Activated CD4-positive, alpha-beta T cell treated with anti-CD3 and anti-CD28 coated beads, Interleukin-2, amount 50 U/mL, for 1 hour (primary cell): ENCODE measurements around the gene TSHZ2.
"Not testable (repeated sequence)": the region's sequence is repeated elsewhere in the genome, so short reads cannot be mapped to it uniquely, and the experiment has no call there.

Experiments used
- DNase-seq: peaks from one replicate; pipeline ENCODE4 v3.0.0-alpha.2; 2020

The TSHZ2 gene

DNA sequence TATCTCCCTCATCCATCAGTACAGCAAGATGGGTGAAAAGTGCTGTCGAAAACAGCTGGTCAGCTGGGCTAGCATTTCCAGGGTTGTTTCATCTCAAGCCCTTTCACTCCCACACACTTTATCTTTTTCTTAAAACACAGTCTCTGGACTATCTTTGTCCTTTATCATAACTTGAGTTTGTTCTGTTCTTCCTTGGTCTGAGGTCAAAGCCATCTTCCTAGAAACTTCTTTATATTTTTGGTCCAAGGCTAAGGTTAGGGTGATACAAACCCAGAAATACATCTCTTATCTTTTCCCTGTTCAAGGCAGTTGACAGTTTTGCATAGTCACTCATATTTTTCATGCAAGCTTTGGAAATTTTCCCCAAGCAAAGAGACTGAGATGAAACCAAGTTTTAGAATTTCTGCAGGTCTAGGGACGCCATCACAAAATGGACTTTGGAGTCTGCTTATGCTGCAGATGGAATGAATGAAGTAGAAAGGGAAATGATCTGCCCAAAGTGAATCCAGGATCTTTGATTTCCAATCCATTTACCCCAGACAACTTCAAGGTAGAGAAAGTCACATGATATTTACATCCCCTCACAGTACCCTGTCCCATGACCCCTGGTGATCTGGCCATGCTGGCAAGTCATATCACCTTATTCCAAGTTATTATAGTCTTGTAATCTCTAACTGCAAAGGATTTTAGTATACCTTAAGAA is 324.4 kb downstream of the TSHZ2 start:
- DNase-seq, result no peak

DNA sequence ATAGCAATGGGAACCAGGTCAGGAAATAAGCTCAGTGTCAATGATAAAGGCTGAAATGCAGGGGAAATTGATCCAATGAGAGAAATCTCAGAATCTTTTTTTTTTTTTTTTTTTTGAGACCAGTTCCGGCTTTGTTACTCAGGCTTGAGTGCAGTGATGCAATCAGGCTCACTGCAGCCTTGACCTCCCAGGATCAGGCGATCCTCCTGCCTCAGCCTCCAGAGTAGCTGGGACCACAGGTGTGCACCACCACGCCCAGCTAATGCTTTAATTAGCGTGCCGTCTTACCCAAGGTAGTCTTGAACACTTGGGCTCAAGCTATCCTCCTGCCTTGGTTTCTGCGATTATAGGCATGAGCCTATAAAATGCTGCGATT is 325.0 kb downstream of the TSHZ2 start:
- DNase-seq, result no peak

DNA sequence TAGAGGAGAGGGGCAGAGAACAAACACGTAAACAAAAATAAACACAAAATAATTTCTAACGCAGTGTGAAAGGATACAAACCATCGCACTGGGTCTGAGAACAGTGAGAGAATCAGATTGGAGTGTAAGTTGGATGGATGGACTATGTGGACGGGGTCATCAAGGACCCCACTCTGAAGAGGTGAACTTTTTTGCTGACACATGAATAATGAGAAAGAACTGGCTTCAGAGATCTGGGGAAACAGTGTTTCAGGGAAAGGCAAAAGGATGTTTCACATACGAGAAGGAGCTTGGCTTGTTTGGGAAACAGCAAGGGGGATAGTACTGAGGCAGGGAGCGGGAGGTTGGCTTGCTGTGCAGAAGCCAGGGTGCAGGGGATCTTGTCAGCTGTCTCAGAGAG is 326.1 kb downstream of the TSHZ2 start:
- DNase-seq, result no peak

DNA sequence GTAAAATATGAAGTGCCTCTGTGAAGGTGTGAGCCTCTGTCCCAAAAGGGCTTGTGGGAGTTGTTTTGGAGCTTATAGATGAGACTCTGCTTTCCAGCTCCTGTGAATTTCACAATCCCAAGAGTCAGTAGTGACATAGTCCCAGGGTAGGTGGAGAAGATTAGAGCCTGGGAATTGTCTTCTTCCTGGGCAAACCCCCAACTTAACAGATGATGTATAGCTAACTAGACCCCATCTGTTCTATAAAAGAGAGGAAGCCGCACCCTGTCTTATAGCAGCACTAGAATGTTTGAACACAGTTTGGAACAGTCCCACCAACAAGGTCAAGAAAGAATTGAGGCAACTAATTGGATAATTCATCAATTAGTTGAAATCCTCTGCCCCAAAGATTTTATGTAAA is 326.8 kb downstream of the TSHZ2 start:
- no peak for DNase-seq

DNA sequence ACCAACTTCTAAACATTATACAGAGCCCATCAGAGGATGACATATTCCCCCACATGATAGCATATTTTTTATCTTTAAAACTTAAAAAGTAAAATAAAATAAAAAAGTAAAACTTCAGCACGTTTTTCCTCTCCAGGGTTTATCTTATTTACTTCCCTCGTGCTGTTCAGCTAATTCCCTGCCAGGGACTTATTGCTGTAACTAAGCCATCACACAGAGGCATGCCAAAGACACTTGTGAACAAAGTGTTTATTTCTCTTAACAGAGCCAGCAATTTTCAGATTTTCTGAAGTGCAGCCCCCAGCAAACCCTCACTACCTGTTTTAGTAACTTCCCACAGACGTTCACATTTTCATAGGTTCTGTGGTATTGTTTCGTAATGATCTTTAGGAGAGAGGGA is 327.7 kb downstream of the TSHZ2 start:
- no peak for DNase-seq

DNA sequence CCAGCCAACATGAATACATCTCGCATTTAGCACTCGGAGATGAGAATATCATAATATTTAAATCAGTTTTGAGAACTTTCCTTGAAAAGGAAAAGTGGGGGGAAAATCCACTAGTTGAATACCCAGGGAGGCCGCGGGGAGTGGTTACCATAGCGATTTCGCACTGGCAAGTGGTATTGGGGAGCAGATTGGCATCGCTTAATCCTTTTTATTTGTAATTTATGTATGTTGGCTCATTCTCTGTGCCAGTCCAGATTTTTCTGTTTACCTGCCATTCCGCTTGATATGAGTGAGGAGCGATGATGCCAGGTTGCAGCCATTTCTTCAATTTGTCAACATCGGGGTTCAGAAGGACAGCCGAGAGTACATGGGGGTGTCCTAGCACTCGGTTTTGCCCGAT is 329.7 kb downstream of the TSHZ2 start:
- DNase-seq, result no peak

DNA sequence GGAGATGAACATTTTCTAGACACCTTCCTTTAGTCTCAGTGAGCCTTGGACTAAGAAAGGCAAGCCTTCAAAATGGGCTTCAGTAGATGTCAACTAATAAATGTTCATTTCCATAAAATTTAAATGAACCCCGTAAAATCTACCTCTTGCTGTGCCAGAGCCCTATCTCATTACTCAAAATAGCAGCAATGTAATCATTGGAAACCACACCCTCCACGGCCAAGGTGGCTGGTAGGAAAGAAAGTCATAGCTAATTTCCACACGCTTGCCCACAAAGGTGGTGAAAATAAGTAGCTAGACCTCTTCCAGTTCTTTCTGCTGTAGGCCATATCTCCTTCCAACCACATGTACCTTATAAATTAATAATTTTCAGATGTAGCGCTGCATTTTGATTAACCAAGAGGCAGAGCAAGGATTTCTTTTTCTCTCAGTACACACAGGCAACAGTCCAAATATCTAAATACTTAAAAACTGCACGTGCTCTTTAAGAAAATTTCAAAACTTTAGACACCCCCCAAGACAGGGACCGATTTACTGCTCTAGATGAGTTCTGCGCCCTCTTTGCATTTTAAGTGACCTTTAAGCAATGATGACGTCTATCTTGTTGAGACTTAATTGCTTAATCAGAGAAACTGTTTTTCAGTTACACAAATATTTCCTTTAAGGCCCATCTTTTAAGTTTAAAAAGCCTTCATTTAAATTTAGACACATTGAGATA is 330.7 kb downstream of the TSHZ2 start:
- DNase-seq, result no peak

DNA sequence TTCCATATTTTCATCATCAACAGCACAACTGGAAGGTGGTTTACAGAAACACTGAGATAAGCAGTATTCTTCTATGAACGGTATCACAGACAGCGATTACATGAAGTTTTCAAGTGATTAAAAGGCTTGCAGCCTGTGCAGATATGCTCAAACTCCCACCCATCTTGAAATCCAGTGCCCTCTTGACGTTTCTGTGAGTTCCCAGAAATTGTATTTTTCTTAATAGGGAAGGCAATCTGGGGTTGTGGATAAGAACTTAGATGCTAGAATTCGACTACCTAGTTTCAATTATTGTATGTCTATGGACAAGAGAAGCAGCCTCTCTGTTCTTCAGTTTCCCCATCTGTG is 331.2 kb downstream of the TSHZ2 start:
- DNase-seq, result no peak

DNA sequence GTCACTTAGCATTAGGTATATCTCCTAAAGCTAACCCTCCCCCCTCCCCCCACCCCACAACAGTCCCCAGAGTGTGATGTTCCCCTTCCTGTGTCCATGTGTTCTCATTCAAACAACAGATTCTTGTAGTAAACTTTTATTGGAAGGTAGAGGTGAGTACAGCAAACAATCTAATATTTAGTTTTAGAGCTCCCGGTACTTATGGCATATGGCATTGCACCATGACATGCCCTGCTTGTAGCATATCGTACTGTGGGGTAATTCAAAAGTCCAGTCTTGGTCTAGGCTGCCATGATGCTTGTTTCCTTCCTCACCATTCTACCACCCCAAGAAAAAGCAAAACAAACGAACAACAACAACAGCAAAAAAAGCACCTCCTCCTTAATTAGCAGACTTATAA is 332.0 kb downstream of the TSHZ2 start:
- DNase-seq, result no peak

DNA sequence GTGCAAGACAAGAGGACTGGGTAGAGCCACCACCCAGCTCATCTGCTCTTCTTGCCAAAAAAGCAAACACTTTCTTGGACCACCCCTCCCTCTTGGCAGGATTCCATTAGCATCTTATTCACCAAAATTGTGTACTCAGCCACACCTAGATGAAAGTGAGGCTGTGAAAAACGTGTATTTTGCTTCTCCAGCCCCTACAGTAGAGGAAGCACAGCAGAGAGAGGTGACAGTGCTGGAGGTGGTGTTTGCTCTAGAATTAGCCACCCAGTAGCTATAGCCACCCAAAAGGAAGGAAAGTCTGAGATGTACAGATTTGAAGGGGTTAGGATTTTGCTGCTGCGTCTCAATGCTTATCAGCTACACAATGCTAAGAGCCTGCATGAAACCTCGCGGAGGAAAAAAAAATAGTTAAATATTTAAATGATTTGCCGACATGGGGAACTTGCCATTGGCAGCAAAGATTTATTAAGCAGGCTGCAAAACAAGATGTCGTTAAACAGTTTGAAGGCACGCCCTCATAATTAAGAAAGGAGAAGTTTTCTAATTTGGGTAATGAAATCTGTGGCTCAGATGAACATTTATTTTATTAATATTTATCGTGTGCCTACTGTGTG is 334.1 kb downstream of the TSHZ2 start:
- no peak for DNase-seq

DNA sequence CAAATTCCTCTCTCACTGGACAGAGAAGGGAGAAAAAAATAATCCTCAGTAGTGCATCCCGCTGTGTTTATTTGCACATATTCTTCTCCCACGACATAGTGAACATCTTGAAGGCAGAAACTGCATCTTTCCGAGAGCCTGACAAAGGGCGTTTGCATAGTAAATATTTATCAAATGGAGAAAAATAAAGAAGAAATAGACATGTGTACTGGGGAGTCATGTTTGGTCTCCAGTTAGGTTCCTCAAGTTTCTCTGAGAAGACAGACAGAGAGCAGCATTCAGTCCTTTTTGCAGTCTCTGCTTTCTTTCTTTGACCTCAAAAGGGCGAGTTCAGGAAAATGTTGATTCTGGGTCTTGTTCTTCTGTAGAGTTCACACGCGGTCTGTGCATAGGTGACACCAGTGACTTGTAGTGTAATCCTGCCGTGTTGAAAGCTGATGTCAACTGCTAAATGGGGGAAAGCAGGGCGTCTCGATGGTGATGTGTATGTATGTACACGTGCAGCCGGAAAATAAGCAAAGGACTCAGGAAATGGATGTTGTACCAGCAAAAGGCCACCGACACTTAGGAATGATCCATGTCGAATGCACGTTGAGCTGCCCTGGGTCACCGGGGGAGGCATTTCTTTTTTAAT is 335.9 kb downstream of the TSHZ2 start:
- DNase-seq, result no peak

DNA sequence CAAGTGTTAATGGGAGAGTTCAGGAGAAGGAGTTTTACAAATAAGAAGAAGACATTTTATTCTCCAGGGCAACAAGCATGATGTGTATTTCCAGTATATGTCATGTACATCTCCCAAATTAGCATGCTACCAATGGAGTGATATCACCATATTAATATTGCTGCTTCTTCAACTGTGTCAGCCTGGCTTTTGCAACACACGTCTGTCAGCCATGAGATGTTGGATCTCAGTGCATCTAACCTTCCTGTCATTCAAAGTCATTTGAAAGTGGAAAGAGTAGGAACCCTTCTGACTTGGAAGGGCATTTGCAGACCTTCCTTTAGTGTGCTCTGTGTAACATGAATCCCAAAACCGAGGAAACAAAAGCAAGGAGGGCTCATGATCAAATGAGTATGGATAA is 337.4 kb downstream of the TSHZ2 start:
- DNase-seq, result no peak

DNA sequence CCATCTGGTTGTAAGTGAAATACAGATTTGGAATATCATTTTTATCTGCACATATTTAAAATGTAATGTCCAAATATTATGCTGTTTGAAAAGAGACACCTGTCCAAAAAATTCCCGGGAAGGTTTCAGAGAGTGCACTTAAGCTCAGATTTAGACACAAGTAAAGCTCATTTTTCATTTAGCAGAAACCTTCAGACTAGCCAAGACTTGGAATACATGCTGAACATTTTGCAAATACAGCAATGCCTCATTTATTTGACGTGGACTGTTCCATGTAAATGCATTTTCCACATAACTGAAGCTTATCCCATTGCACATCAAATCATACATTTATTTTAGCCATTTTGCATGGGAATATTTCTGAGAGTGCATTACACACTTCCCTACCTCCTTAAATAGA is 340.8 kb downstream of the TSHZ2 start:
- DNase-seq, result no peak

DNA sequence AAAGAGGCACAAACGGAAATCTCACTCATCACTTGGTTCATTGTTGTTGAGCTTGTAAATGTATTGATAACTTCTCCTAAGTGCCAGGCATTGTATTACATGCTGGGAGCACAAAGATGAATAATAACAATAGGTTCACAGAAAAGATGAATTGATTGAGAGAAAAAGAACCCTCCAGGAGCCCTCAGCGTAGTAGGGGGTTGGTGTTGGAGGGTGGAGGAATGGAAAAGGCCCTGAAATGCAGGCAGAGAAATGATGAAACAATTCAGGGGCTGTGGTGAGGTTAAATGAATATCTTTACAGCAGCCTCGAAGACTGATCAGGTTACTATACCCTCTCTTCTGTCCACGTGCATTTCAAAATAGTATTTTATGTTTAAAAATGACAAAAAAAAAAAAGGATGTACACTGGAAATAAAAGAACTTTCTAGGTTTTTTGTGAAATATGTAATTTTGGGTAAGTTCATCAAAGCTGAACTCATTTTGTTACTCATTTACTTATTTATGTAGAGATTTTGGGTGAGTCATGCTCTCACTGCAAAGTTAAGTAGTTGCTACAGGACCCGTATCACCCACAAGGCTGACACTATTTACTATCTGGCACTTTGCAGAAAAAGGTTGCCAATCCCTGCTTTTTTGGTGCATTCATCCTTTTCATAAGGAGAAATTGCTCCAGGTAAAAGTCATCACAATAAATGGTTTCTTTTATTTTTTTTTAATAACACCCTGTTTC is 344.2 kb downstream of the TSHZ2 start:
- no peak for DNase-seq

DNA sequence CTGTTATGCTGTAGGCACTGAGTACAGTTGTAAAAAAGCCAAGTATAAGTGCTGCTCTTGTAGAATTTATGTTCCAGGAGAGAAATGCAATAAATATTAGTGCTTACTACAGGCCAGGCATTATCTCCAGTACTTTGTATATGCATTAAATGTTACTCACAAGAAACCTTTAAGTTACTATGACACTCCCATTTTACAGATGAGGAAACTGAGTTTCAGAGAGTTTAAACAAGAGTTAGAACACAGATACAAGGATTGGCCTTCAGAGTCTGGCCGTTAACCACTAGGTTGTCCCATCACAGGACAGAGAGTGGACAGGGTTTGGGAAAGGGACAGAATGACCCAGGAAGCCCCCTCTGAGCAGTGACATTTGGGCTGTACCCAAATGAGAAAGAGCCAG is 347.0 kb downstream of the TSHZ2 start:
- DNase-seq, result no peak

DNA sequence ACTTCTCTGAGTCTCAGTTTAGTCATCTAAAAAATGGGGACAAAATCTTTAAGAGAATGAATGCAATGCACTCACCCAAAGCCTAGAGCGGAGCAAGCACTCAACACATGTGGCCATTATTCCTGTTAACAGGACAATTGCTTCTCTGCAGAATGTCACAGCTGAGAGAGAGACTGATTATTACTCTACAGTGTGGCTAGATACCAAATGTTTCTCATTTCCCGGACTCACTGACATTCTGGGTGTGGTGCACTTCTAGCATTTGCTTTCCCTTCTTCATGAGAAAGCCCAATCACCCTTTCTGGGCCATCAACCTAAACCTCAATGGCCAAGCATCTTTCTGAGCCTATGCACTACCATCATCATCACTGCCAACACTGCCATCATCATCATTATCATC is 347.6 kb downstream of the TSHZ2 start:
- DNase-seq, result no peak

DNA sequence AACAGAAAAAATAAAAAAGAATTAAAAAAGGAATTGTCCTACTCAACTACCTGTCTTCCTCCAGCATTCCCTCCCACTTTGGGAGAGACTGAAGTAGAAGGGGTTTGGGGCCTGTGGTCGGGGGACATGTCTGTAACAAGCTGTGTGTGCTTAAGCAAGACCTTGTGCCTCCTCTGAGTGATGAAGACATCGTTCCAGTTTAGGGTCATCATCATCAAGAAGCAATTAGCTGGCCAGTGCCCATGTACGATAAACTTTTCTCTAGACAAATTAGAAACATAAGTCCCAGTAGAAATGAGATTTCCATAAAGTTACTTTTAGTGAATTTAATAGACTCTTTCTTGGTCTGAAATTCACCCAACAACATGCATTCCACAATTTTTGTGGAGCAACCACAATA is 348.5 kb downstream of the TSHZ2 start:
- no peak for DNase-seq

DNA sequence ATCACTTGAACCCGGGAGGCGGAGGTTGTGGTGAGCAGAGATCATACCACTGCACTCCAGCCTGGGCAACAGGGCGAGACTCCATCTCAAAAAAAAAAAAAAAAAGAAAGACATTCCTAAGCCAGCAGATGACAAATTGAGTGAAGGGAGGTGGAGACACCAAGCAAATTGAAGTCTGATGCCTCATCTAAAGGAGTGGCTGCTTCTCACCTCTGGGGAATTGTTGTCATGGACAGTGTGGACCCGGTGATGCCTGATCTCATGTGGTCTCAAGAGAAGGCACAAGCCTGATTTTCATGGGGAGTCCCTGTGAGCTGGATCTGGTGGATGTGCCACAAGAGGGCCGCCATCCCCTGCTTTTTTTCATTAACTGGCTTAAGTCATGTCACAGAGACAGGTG is 349.4 kb downstream of the TSHZ2 start:
- DNase-seq, result no peak

DNA sequence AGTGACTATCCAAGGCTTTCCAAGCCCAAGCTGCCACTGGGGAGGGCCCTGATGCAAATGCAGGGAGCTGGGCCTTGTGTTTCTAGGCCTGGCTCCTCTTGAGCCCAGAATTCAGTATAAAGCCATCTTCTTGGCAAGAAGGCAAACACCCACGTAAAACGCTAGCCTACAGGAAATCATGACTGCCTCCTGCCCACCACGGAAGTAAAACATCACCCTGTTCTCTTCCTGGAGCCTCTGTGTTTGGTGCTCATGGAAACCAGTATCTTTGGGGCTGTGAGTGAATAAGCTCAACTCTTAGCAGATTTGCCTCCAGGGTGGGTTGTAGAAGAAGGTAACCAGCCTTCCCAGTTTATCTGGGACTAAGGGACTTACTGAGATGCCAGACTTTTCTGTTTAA is 350.5 kb downstream of the TSHZ2 start:
- DNase-seq, result no peak

DNA sequence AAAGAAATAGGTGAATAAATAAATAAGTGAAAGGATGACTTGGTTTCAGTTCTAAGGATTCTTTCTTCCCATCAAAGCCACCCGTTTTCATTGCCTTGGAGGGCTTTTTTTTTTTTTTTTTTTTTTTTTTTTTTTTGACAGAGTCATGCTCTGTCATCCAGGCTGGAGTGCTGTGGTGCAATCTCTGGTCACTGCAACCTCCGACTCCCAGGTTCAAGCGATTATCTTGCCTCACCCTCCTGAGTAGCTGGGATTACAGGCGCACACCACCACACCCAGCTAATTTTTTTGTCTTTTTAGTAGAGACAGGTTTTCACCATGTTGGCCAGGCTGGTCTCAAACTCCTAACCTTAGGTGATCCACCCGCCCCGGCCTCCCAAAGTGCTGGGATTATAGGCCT is 351.3 kb downstream of the TSHZ2 start:
- DNase-seq, result not testable (repeated sequence)

DNA sequence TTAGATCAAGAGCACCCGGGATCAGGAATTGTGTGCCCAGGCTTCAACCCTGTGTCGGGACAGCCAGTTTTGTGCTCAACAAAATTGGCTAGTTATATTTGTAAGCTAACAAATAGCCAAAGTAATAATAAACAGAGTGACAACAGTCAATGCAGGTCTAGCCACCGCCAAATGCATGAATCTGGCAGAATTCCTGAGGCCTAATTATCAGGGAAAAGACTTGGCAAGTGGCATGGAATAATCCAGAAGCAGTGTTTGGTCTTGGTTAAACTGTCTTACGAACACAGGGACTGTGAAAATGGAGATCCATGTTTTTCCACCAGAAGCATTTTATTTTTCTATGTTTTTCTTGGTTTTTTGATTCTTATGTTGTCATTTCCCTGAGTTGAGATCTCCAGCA is 352.7 kb downstream of the TSHZ2 start:
- no peak for DNase-seq

DNA sequence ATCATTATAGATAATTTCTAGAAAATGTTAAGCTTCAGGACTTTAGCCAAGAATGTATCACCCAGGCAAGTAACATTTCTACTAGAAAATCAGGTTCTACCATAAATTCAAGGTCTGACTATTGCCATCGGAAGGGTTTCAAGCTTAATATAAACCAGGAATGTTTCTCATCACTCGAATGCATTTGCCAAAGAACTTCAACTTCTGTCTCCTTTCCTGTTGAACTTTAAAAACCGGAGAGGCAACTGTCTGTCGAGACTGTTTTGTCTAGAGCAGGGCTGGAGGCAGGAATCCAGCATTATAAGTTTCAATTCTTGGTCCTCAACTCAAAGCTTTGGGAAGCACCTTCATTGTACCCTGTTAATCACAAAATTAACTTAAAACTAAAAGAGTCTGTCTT is 356.8 kb downstream of the TSHZ2 start:
- DNase-seq, result no peak

DNA sequence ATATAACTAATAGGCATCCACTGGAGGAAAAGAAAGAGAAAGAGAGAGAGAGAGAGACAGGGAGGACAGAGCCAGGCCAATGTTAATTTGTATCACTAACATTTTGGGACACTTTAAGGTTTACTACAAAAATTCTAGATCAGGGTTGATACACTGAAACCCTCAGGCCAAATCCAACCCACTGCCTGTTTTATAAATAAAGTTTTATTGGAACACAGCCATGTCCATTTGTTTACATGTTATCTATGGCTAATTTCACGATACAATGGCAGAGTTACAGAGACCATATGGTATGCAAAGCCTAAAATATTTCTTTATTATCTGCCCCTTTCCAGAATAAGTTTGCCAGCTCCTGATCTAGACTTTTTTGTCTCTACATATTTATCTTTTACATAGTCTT is 357.6 kb downstream of the TSHZ2 start:
- DNase-seq, result no peak
